HUDEP-2 (cell line): ENCODE data around the gene PARVA.
"Not testable (repeated sequence)": the region's sequence is repeated elsewhere in the genome, so short reads cannot be mapped to it uniquely, and the experiment has no call there.

Experiments
- DNase-seq, 76 experiments: peaks; one replicate each; lab custom pipeline; 2025; ENCODE audit not compliant: unreplicated experiment in 76 of 76; lab: John Stamatoyannopoulos, UW

The PARVA gene

GRCh38 chr11:12496181-12497025 is 119.0 kb downstream of the PARVA start:
- DNase-seq, result peak in 1 of 76 experiments; percentile 2

- DNase-seq, result peak in 1 of 76 experiments; percentile 12
Observed at GRCh38 chr11:12497431-12497830, 120.1 kb downstream of the PARVA start.

GRCh38 chr11:12499071-12499470 is 121.7 kb downstream of the PARVA start:
- DNase-seq, result no peak

GRCh38 chr11:12502046-12502445 is 124.7 kb downstream of the PARVA start:
- no peak for DNase-seq

- DNase-seq, result no peak
Observed at GRCh38 chr11:12503039-12503484, 125.7 kb downstream of the PARVA start.

- peak in 1 of 76 experiments; percentile 1 for DNase-seq
Observed at GRCh38 chr11:12503886-12504285, 126.5 kb downstream of the PARVA start.

- no peak for DNase-seq
Observed at GRCh38 chr11:12505183-12505582, 127.8 kb downstream of the PARVA start.

- DNase-seq, result no peak
Observed at GRCh38 chr11:12506404-12506921, 129.1 kb downstream of the PARVA start.

GRCh38 chr11:12507391-12507790 is 130.0 kb downstream of the PARVA start:
- no peak for DNase-seq

- DNase-seq, result no peak
Observed at GRCh38 chr11:12508151-12508751, 130.9 kb downstream of the PARVA start.

- DNase-seq, result no peak
Observed at GRCh38 chr11:12509371-12509770, 132.0 kb downstream of the PARVA start.

GRCh38 chr11:12512132-12512531 is 134.8 kb downstream of the PARVA start:
- DNase-seq, result no peak

- DNase-seq, result no peak
Observed at GRCh38 chr11:12512826-12513395, 135.5 kb downstream of the PARVA start.

- no peak for DNase-seq
Observed at GRCh38 chr11:12516387-12517105, 139.2 kb downstream of the PARVA start.

GRCh38 chr11:12517306-12517705 is 139.9 kb downstream of the PARVA start:
- DNase-seq, result no peak

- no peak for DNase-seq
Observed at GRCh38 chr11:12517741-12518140, 140.4 kb downstream of the PARVA start.

GRCh38 chr11:12518606-12519385 is 141.4 kb downstream of the PARVA start:
- DNase-seq, result no peak

- no peak for DNase-seq
Observed at GRCh38 chr11:12520054-12520453, 142.7 kb downstream of the PARVA start.

- not testable (repeated sequence) for DNase-seq
Observed at GRCh38 chr11:12520576-12520975, 143.2 kb downstream of the PARVA start.
